Right atrium auricular region (tissue), 2 donors: Measurements from ENCODE around the gene SLC22A7. TPM values are rescaled to one million over a fixed set of nuclear protein-coding genes. Genes with fewer than 3 reads are reported as not detected.

Experiments used
- DNase-seq: peaks from one replicate; pipeline ENCODE4 v3.0.0-alpha.2; 2019; ENCODE audit warnings: low spot score
- H3K27ac ChIP-seq, 2 donors: fragments of 200-600 bp; sonication (generic); 1 replicate in 1 of 2; 2 replicates in 1 of 2; pipeline ENCODE4 v1.5.1; 2016 to 2019
- H3K27me3 ChIP-seq, 2 donors: fragments of 200-600 bp; sonication (generic); one replicate each; pipeline versions ENCODE4 v1.5.1 to v1.6.0; 2017 to 2019
- H3K36me3 ChIP-seq: fragments of 200-600 bp; sonication (generic); one replicate; pipeline ENCODE4 v1.5.1; 2016
- H3K4me1 ChIP-seq, 2 donors: fragments of 200-600 bp; sonication (generic); one replicate each; pipeline versions ENCODE4 v1.5.1 to v1.6.0; 2017 to 2019
- H3K4me3 ChIP-seq, 2 donors: fragments of 200-600 bp; sonication (generic); 1 replicate in 1 of 2; 2 replicates in 1 of 2; pipeline ENCODE4 v1.5.1; 2017 to 2019; ENCODE audit warnings: mild to moderate bottlenecking in 1 of 2, moderate library complexity in 1 of 2
- H3K9me3 ChIP-seq, 2 donors: fragments of 200-600 bp; sonication (generic); one replicate each; pipeline ENCODE4 v1.5.1; 2019
- CTCF ChIP-seq, 2 donors: fragments of 200-600 bp; sonication (generic); IDR thresholded peaks; one replicate each; pipeline ENCODE4 v1.5.1; 2019; ENCODE audit warnings: antibody characterized with exemption in 2 of 2
- total RNA-seq, 2 donors: library from RNA; depleted of rRNA; stranded (reverse); fragments of >200 nt; gene quantifications; one replicate each; pipeline ENCODE4 v1.1.0, GENCODE V29; 2016

Gene SLC22A7
- total RNA-seq, 2 donors from 2014 or later, result not detected

- no peak for DNase-seq
- Histone ChIP-seq H3K4me3 (no peak overlapping the region), H3K27me3 (no peaks in the 10 kb centered on the region), H3K36me3 (no peaks in the 10 kb centered on the region), H3K9me3 (no peaks in the 10 kb centered on the region), H3K4me1 (no peaks in the 10 kb centered on the region), H3K27ac (no peak overlapping the region)
- no peak for TF ChIP-seq CTCF (IDR thresholded peaks at IDR 0.05)
Measured at GRCh38 chr6:43292341-43292740, 5.7 kb upstream of the SLC22A7 start.

- Histone ChIP-seq H3K27me3 (no peaks in the 10 kb centered on the region), H3K36me3 (no peaks in the 10 kb centered on the region), H3K27ac (no peak overlapping the region), H3K4me1 (no peaks in the 10 kb centered on the region), H3K9me3 (no peaks in the 10 kb centered on the region), H3K4me3 (no peak overlapping the region)
- TF ChIP-seq CTCF (IDR thresholded peaks at IDR 0.05), result no peak
- no peak for DNase-seq
Measured at GRCh38 chr6:43292763-43293318, 5.2 kb upstream of the SLC22A7 start.

GRCh38 chr6:43293698-43294097 lies 4.4 kb upstream of the SLC22A7 start:
- TF ChIP-seq CTCF (IDR thresholded peaks at IDR 0.05), result no peak
- Histone ChIP-seq H3K4me1 (no peaks in the 10 kb centered on the region), H3K36me3 (no peaks in the 10 kb centered on the region), H3K27me3 (no peaks in the 10 kb centered on the region), H3K4me3 (no peak overlapping the region), H3K9me3 (no peaks in the 10 kb centered on the region), H3K27ac (no peak overlapping the region)
- DNase-seq, result no peak

GRCh38 chr6:43294536-43294935 lies 3.5 kb upstream of the SLC22A7 start:
- no peak for DNase-seq
- no peaks in the 10 kb centered on the region for H3K4me1 ChIP-seq
- TF ChIP-seq CTCF (IDR thresholded peaks at IDR 0.05), result no peak

GRCh38 chr6:43295456-43295855 lies 2.6 kb upstream of the SLC22A7 start:
- no peak for DNase-seq
- Histone ChIP-seq H3K9me3 (no peaks in the 10 kb centered on the region), H3K27ac (no peak overlapping the region), H3K4me3 (no peak overlapping the region), H3K27me3 (no peaks in the 10 kb centered on the region), H3K4me1 (no peaks in the 10 kb centered on the region), H3K36me3 (no peaks in the 10 kb centered on the region)
- no peak for TF ChIP-seq CTCF (IDR thresholded peaks at IDR 0.05)

More at GRCh38 chr6:43294536-43294935, 3.5 kb upstream of the SLC22A7 start:
- no peak overlapping the region for H3K27ac ChIP-seq
- H3K27me3 ChIP-seq, result no peaks in the 10 kb centered on the region
- H3K9me3 ChIP-seq, result no peaks in the 10 kb centered on the region
- no peaks in the 10 kb centered on the region for H3K36me3 ChIP-seq
- no peak overlapping the region for H3K4me3 ChIP-seq
